Renal cortex interstitium (tissue), 11 donors: ENCODE results near the gene KCNJ5. TPM values are rescaled to one million over a fixed set of nuclear protein-coding genes. Genes with fewer than 3 reads are reported as not detected.
"Not testable (repeated sequence)": the region's sequence is repeated elsewhere in the genome, so short reads cannot be mapped to it uniquely, and the experiment has no call there.

Experiments
- DNase-seq, 11 donors: peaks; one replicate each; pipeline ENCODE4 v3.0.0-alpha.2; 2013; ENCODE audit warnings: low read depth in 9 of 11, low spot score in 4 of 11; ENCODE audit errors: extremely low read depth in 1 of 11
- polyA plus RNA-seq, 3 donors: library from polyadenylated mRNA; unstranded; fragments of 120-200 nt; gene quantifications; one replicate each; pipeline ENCODE4 v1.2.1, GENCODE V29; 2013; ENCODE audit not compliant: insufficient read length in 3 of 3

The KCNJ5 gene
- polyA plus RNA-seq, 3 donors, result 3.7 to 5.4 (median 4.2) TPM

DNA sequence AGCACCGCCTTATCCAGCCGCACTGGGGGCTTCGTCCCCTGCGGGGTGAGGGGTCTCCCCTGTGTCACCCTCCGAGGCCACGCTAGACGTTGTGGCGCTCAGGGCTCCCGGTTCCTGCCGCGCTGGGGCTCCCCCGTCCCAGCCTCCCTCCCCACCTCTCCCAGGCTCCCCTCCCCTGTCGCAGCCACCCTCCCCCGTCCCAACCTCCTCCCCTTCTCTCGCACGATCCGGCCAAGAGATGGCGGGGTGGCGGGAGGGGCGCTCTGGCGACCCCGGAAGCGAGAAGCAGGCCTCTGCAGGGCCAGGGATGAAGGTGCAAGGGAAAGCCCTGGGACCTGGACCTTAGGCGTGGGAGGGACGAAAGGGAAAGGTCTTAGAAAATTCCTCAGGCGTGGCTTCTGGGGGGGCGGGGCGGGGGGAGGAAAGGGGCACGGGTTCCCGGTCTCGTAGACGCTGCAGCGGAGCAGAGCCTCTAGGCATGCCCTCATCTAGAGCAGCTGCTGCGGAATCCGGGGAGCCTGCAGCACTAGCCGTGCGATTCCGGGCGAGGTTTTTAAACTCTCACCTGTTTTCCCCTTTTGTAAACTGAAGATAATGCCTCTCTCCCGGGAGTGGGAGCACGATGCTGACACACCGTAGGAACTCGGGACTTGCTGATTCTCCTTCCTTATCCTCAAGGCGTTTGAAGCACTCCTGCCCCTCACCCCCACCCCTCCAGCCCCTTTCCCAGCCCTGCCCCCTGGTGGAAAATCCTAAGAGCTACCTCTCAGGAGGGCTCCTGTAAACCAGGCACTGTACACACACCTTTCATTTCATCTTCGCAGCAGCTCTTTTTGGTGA, 14.4 kb downstream of the KCNJ5 start:
- peak in 2 of 11 donors; percentile 44 to 63 for DNase-seq

DNA sequence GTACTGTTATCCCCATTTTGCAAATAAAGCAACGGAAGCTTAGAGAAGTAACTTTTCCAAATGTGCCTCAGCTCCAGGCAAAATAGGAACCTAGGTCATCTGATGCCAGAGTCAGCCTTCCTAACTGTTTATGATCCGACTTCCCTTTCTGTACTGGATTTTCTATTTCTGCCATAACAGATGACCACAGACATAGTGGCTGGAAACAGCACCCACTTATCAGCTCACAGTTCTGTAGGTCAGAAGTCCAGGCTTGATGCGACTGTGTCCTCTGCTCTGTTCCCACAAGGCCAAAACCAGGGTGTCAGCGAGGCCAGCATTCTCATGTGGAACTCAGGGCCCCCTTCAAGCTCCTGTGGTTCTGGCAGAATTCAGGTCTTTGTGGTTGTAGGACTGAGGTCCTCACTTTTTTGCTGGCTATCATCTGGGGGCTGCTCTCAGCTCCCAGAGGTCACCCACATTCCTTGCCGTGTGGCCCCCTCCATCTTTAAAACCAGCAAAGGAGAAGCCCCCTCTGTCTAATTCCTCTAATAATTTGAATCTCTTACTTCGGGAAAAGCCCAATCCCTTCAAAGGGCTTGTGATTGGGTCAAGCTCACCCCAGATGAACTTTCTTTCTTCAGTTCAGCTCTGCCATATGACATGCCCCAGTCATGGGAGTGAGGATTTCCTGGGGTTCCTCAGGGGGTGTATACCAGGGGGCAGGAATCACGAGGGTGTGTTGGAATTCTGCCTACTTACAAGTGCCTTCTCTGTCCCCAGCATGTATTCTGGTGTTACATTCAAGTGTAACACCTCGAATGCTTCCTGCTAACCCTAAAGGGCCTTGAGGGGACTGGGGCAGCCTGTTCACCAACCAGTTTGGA, 15.3 kb downstream of the KCNJ5 start:
- DNase-seq, result no peak

DNA sequence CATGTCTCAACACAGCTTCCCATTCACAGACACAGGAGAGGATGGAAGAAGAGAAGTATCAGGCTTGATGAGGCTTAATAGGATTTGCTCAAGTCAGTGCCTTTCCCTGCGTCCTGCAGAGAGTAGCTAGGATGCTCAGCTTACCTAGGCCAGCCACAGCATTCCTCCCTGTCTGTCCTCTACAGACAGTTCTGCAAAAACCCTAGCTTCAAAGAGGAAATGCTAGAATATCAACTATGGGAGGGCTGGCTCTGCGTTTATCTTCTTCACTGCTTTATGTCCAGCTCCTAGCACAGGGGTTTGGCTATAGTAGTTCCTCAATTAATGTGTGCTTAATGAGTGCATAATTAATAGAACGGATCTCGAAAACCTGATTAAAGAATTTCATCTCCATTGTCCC, 16.4 kb downstream of the KCNJ5 start:
- DNase-seq, result no peak

DNA sequence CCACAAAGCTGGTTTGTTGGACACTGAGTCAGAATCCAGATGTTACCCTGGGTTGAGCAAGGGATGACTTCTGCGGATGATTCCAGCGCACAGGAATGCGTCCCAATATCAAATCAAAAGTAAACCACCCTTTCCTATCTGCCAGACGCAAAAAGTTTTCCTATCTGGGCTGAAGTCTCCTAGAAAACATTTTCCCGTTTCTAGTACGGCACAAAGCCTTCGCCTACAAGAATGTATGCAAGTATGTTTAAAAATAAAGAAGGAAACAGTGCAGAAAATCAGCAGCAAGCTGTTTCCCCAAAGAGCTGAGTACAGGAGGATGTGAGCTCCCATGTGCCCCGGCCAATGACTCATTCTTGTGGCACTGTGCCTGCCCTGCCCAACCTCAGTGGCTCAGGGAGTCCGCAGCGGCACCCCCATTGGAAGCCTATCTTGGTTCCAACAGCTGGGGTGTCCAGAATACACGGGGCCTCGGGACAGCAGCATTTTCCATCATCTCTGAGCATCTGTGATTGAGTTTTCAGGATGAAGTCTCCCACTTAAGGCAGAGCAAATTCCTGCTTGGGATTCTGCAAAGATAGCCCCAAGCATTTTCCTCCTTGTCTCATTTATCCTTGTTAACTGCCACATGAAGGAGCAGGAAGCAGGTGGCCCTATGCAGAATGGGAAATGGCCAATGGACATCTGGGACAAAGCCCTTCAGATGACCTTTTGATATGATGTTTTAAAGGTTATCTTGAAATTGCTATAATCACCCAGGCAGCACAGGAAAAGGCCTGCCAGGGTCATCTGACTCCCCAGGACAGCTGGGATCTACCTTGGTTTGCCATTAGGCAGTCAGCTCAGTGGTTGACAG, 17.5 kb downstream of the KCNJ5 start:
- DNase-seq, result no peak

DNA sequence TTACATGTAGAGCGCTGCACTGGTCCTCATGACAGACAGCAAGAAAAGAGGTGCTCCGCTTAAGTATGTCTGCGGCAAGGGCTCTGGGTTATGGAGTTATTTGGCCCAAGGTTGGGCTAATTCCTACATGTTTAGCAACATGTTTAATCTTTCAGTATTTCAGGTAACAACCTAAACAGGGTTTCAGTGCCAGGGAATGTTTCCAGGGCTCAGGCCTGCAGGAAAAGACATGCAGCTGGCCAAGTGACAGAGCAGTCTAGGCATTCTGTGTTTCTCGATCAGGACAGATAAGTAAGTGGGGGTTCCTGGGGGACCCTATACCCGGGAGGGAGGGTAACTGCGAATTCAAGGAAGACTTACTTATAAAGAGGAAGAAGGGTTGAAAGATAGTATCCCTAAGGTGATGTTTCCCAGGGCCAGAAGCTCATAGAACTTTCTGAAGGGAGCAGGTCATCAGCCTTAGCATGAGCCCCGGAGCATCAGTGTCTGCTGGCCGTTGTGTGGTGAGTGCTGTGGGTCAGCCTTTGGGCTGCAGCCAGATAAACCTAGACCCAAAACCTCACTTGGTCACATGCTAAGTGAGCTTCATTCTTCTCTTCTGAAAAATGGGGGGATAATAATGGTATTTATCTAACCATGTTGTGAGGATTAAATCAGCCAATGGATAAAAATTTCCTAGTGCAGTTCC, 18.4 kb downstream of the KCNJ5 start:
- no peak for DNase-seq

DNA sequence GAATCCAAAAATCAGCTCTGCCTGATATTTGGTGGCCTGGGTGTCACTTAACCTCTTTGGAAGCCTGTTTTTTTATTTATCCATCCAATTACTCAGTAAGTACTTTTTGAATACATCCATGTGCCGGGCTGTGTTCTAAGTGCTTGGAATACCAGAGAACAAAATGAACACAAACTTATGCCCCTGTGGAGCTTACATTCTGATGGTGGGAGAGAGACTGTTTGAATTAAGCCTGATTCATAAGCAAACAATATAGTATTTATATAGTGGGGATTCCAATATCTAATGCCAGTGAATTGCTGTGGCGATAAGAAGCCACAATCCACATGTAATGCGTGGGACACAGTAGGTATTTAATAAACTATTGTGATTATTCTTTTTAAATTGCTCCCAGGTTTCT, 19.4 kb downstream of the KCNJ5 start:
- DNase-seq, result no peak

DNA sequence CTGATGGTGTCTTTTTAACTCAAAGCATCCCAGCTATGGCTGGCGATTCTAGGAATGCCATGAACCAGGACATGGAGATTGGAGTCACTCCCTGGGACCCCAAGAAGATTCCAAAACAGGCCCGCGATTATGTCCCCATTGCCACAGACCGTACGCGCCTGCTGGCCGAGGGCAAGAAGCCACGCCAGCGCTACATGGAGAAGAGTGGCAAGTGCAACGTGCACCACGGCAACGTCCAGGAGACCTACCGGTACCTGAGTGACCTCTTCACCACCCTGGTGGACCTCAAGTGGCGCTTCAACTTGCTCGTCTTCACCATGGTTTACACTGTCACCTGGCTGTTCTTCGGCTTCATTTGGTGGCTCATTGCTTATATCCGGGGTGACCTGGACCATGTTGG, 20.1 kb downstream of the KCNJ5 start:
- no peak for DNase-seq

DNA sequence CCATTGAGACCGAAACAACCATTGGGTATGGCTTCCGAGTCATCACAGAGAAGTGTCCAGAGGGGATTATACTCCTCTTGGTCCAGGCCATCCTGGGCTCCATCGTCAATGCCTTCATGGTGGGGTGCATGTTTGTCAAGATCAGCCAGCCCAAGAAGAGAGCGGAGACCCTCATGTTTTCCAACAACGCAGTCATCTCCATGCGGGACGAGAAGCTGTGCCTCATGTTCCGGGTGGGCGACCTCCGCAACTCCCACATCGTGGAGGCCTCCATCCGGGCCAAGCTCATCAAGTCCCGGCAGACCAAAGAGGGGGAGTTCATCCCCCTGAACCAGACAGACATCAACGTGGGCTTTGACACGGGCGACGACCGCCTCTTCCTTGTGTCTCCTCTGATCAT, 20.5 kb downstream of the KCNJ5 start:
- DNase-seq, result no peak

DNA sequence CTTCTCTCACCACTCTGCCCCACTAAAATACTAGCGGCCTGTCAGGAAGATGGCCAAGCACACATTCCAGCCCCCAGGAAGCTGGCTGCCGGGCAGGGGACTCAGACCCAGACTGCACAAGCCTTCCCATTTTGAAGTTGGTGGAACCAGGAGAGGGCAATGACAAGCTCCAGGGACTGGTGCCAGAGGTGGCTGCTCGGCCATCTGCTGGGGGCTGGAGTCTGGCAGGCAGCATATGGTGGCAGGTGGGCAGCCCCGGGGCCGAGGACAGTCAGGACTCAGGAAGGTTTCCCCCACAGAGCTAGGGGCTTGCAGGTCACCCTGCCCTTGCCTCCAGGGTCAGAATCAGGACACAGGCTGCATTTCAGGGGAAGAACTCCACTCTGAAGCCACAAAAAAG, 22.6 kb downstream of the KCNJ5 start:
- no peak for DNase-seq

DNA sequence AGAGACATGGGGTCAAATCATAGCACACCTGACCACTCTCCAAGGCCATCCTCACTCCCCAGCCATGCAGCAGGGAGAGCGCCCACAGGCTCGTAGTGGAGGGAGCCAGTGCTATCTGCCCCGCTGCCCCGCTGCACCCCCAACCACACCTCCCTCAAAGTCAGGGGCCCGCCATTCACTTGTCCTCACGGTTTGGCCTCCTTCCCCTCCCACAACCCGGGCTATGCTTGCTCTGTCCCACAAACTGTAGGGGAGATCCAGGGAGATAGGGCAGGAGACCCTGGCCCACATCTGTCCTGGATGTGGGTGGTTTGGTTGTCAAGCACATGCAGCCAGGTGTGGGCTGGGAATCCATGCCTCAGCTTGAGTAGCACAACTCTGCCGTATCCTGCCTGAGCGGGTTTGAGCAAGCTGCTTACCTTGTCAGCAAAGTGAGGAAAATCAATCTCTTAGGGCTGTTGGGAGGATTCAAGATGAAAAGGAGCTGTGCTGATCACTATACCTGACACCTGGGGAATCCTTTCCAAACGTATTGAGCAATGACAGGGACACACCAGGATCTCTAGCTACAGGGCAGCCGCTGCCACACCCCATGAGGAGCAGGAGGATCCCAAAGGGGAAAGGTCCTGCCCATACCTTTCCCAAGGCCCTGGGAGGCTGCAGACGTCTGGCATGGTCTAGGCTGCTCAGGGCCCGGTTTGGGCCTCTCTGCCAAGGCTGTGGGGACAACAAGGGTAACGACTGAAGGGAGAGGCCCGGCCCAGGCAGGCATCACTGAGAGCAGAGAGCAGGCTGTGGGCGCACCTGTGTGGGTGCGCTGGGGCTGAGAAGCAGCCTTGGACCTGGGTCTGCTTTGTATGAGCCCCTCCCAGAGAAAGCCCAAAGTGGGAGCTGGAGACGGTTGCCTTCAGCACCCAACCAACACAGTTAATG, 23.3 kb downstream of the KCNJ5 start:
- DNase-seq, result no peak

DNA sequence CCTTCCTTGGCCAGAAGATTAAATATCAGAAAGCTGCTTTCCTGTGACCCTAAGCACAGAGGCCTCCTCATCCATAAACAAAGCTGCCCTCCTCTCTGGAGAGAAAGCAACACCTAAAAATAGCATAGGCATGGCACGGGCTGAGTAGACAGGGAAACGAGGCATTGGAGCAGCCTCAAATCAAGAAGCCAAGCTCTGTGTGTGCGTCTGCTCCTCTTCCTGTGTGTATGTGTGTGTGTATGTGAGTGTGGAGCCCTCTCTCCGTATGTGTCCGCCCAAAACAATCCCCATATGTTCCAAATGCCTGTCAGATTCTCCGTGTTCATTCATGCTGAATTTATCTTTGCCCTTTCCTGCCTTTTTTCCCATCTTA, 24.0 kb downstream of the KCNJ5 start:
- no peak for DNase-seq

DNA sequence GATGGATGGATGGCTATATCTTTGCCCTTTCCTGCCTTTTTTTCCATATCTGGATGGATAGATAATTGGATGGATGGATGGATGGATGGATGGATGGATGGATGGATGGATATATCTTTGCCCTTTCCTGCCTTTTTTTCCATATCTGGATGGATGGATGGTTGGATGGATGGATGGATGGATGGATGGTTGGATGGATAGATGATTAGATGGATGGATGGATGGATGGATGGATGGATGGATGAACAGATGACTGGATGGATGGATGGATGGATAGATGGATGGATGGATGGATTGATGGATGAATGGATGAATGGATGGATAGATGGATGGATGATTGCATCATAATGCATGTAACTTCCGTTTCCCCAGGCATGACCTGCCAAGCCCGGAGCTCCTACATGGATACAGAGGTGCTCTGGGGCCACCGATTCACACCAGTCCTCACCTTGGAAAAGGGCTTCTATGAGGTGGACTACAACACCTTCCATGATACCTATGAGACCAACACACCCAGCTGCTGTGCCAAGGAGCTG, 24.9 kb downstream of the KCNJ5 start:
- no peak for DNase-seq

DNA sequence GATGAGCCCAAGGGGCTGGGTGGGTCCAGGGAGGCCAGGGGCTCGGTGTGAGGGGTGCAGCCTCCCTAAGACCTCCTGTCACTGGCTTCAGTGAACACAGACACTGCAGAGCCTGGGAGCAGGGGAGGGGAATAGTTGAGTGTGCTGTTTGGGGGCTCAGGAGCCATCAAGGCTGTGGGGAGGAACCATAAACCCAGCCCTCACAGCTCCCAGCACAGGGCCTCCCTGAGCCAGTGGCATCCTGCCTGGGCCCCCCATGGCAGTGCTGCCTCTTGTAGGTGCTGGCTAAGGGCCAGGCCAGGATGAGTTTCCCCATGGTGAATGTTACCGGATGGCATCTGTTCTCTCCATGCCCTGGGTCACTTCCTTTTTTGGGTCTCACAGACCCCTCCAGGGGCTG, 25.5 kb downstream of the KCNJ5 start:
- DNase-seq, result no peak

DNA sequence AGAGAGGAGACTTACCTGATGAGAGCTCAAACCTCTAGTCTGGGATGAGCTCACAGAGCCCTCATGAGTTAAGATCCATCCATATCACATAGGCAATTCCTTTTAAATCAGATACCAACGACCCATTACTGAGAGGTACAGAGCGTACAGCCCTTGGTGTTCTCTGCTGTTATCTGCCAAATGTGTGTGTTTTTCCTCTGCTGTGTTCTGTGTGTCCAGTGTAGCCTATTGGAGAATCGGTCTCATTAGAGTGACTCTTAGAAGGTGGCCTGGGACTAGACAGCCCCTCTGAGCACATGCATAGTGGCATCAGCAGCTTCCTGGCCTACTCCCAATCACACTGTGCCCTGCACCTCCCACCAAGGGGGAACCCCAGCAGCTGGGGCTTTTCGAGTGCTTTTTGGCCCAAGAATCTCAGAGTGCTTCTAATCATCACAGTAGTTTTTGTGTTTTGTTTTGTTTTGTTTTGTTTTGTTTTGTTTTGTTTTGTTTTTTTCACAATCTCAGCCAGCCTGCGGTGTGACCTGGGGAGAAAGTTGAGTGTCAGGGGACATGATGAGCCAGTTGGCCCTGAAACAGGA, 26.1 kb downstream of the KCNJ5 start:
- no peak for DNase-seq

DNA sequence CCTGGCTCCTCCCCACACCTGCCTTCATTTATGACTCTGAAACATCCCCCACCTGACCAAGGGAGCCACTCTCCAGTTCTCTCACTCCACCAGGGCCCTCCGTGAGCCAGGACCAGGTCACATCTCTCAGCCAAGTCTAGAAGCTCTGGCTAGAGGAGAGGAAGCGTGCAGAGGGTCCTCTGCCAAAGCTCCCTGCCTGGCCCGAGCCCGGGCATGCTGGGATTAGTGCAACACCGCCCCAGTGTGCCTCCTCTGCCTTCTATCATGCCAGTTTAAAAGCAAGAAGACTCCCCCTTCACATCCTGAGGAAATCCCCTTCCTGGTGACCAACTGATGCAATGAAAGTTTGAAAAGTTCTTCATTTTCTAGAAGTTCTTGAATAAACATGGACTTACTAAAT, 28.1 kb downstream of the KCNJ5 start:
- DNase-seq, result no peak

DNA sequence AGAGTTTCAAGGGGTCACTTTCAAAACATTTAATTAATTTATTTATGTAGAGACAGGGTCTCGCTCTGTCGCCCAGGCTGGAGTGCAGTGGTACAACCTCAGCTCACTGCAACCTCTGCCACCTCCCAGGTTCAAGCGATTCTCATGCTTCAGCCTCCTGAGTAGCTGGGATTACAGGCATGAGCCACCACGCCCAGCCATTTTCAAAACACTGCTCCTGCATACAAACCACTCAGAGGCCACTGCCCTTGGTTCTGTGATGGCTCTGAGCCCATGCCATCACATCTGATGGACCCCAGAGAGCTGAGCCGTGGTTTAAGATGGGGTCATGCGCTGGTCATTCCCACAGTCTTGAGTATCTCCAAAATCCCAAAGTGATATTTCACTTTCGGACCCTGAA, 28.5 kb downstream of the KCNJ5 start:
- not testable (repeated sequence) for DNase-seq

DNA sequence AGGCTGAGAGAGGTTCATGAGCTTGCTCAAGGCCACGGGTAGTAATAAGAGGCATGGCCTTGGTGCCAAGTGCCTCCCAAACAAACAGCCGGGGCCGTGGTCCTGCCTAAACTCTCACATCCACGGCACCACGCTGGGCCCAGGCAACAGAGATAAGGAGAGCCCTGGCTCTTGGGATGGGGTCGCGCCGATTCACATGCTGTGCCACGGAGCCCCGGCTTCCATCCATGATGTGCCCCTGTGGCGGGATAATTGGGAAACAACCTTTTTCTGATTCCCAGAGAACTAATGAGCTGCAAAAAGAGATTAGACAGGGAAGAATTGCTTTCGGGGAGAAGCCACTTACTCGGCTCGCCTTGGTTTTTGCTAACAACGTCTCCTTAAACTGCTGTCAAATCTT, 29.5 kb downstream of the KCNJ5 start:
- DNase-seq, result no peak
